Measurements from ENCODE around the gene PCNP. TPM values are rescaled to one million over a fixed set of nuclear protein-coding genes. Genes with fewer than 3 reads are reported as not detected.

PCNP gene
- total and polyA plus RNA-seq, 7 donors, result 72.4 to 178 (median 146) TPM

- peaks cover 0 to 27% (median 0%) of the 10 kb centered on the region in 3 donors for H3K27me3 ChIP-seq
- H3K4me3 ChIP-seq, result peak within 1 kb of the TSS; percentile 47 to 74 (median 70)
- TF ChIP-seq POLR2AphosphoS5 (IDR thresholded peaks at IDR 0.05) (peak; percentile 90 to 98 (median 94)), EP300 (IDR thresholded peaks at IDR 0.05) (no peak), POLR2A (IDR thresholded peaks at IDR 0.05) (peak; percentile 77 to 84)
- 0 to 1% methylated on average over 35 of the region's 35 CpGs for WGBS, 2 donors
- peaks cover 0 to 23% (median 2%) of the 10 kb centered on the region in 4 donors for H3K36me3 ChIP-seq
- H3K27ac ChIP-seq, result peak within 1 kb of the TSS; percentile 85 to 90 (median 87)
- DNase-seq, result peak; percentile 95
- intact Hi-C loops (cut with DNase I), result loop anchor here (1.0 to 5.0 kb wide), 3 partner anchors 12 to 854 kb away; partner anchors contain the start of genes SENP7 and TFG
- H3K9me3 ChIP-seq, result no peaks in the 10 kb centered on the region
- H3K4me1 ChIP-seq, result peaks cover 0 to 27% (median 16%) of the 10 kb centered on the region in 4 donors
Measured at GRCh38 chr3:101561630-101562328, 12.2 kb upstream of the PCNP start, which contains the start of gene TRMT10C. TSS of gene TRMT10C (plus strand) at chr3:101561868. CDS start at chr3:101564782, 2,914 bp downstream.

- intact Hi-C loops (cut with DNase I), result no loop called here
- H3K4me1 ChIP-seq, result peaks cover 0 to 21% (median 13%) of the 10 kb centered on the region in 4 donors
- no peak overlapping the region for H3K4me3 ChIP-seq
- H3K36me3 ChIP-seq, result peaks cover 0 to 33% (median 2%) of the 10 kb centered on the region in 4 donors
- TF ChIP-seq, protein P1, sequence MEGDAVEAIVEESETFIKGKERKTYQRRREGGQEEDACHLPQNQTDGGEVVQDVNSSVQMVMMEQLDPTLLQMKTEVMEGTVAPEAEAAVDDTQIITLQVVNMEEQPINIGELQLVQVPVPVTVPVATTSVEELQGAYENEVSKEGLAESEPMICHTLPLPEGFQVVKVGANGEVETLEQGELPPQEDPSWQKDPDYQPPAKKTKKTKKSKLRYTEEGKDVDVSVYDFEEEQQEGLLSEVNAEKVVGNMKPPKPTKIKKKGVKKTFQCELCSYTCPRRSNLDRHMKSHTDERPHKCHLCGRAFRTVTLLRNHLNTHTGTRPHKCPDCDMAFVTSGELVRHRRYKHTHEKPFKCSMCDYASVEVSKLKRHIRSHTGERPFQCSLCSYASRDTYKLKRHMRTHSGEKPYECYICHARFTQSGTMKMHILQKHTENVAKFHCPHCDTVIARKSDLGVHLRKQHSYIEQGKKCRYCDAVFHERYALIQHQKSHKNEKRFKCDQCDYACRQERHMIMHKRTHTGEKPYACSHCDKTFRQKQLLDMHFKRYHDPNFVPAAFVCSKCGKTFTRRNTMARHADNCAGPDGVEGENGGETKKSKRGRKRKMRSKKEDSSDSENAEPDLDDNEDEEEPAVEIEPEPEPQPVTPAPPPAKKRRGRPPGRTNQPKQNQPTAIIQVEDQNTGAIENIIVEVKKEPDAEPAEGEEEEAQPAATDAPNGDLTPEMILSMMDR (IDR thresholded peaks at IDR 0.05), result no peak
- TF ChIP-seq POLR2AphosphoS5 (IDR thresholded peaks at IDR 0.05), result no peak
- no peak for DNase-seq
- no peaks in the 10 kb centered on the region for H3K27me3 ChIP-seq
- no peaks in the 10 kb centered on the region for H3K9me3 ChIP-seq
- H3K27ac ChIP-seq, result no peak overlapping the region
- 81 to 87% methylated on average over 6 of the region's 6 CpGs for WGBS, 2 donors
Measured at GRCh38 chr3:101567528-101568317, 6.3 kb upstream of the PCNP start.

DNA sequence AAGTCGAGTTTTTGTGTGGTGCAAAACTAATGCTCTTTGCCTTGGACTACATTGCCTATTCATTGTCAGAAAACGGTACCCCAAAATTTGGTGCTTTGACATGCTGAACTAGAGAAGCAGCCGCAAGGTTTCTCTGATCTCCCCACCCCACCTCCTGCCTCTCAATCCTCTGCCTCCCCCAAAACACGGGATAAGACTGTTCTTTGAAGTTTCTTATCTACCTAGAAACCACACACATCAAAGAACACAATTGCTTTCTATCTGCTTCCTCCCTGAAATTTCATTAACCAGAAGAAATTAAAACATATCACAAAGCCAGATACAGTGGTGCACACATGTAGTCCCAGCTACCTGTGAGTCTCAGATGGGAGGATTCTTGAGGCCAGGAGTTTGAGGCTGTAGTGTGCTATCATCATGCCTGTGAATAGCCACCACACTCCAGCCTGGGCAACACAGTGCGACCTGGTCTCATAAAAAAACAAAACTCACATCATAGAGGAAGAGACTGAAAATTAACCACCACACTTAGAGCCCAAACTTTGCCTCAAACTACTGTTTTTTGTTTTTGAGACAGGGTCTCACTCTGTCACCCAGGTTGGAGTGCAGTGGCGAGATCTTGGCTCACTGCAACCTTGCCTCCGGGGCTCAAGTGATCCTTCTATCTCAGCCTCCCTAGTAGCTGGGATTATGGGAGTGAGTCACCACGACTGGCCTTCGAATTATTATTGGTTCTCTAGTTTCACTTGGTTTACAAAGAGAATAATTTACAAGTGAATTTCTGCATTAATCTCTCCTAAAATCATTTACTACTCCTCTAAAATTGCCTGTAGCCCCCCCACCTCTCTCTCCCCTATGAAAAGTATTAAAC, 2.7 kb upstream of the PCNP start:
- TF ChIP-seq POLR2A (IDR thresholded peaks at IDR 0.05) (no peak), POLR2AphosphoS5 (IDR thresholded peaks at IDR 0.05) (no peak), EP300 (IDR thresholded peaks at IDR 0.05) (no peak)
- TF ChIP-seq, protein P1 (IDR thresholded peaks at IDR 0.05), result no peak
- Histone ChIP-seq H3K36me3 (peaks cover 0 to 15% (median 1%) of the 10 kb centered on the region in 4 donors), H3K9me3 (no peaks in the 10 kb centered on the region), H3K4me3 (no peak overlapping the region), H3K27ac (no peak overlapping the region), H3K27me3 (no peaks in the 10 kb centered on the region), H3K4me1 (peaks cover 0 to 25% (median 17%) of the 10 kb centered on the region in 4 donors)
- intact Hi-C loops (cut with DNase I), result loop anchor here (5.0 kb wide), 2 partner anchors 106 to 206 kb away; partner anchors contain the start of genes NXPE3 and ZBTB11
- 67 to 69% methylated on average over 9 of the region's 9 CpGs for WGBS, 2 donors
- no peak for DNase-seq

DNA sequence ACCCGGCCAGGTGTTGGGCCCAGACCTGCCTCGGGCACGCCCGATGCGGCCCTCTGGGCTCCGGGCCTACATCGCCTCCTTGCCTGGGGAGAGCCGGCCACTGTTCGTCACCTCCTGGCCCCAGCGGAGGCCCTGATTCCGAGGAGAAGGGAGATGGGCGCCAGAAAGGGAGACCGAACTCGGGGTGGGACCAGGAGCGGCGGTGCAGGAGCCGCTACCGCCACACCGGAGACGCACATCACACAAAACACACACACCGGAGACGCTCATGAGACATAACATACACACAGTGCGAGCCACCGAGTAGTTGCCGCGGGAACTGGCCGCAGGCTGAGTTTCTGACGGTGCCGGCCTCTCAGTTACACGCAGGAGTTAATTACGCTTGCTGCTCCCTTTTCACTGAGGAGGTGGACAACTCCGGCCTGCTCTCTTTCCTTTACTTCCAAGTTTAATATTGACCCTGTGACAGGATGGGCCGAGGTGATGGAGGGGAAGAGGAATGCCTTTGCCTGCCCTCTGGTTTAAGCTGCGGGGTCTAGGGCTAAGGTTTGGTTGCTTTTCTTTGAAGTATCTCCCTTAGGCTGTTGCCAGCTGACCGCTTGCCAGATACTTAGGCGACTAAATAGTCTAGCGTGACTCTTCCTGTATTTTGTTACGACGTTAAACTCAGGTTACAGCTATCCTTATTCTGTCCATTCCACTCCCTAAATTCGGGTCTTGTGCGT, 570 bp downstream of the PCNP start:
- no peak for TF ChIP-seq POLR2A (IDR thresholded peaks at IDR 0.05)
- TF ChIP-seq POLR2AphosphoS5 (IDR thresholded peaks at IDR 0.05), result peak in 3 of 4 donors; percentile 25 to 34 (median 26)
- TF ChIP-seq, protein P1 (IDR thresholded peaks at IDR 0.05), result no peak
- no peak for TF ChIP-seq EP300 (IDR thresholded peaks at IDR 0.05)
- H3K36me3 ChIP-seq, result peaks cover 0 to 8% (median 3%) of the 10 kb centered on the region in 4 donors
- WGBS, 2 donors, result 0 to 1% methylated on average over 41 of the region's 41 CpGs
- H3K27me3 ChIP-seq, result no peaks in the 10 kb centered on the region
- H3K9me3 ChIP-seq, result no peaks in the 10 kb centered on the region
- H3K4me3 ChIP-seq, result peak overlapping the region; percentile 70 to 97 (median 94)
- H3K27ac ChIP-seq, result peak overlapping the region; percentile 94 to 99 (median 98)
- peaks cover 0 to 57% (median 43%) of the 10 kb centered on the region in 4 donors for H3K4me1 ChIP-seq
- peak; percentile 84 for DNase-seq
- intact Hi-C loops (cut with DNase I), result loop anchor here (1.0 to 5.0 kb wide), 3 partner anchors 61 to 203 kb away; partner anchors contain the start of genes NXPE3, SENP7 and ZBTB11

Measured in sigmoid colon (tissue), 7 donors.